Suprapubic skin (tissue), 4 donors: Measurements from ENCODE around the gene PARD6G. TPM values are rescaled to one million over a fixed set of nuclear protein-coding genes. Genes with fewer than 3 reads are reported as not detected.

Experiments
- DNase-seq, 2 donors: peaks; one replicate each; pipeline ENCODE4 v3.0.0-alpha.2; 2019; ENCODE audit warnings: low spot score in 2 of 2
- H3K27ac ChIP-seq: fragments of 200-600 bp; sonication (generic); one replicate; pipeline ENCODE4 v1.5.1; 2019
- H3K27me3 ChIP-seq: fragments of 200-600 bp; sonication (generic); one replicate; pipeline ENCODE4 v1.5.1; 2019
- H3K36me3 ChIP-seq: fragments of 200-600 bp; sonication (generic); one replicate; pipeline ENCODE4 v1.5.1; 2019
- H3K4me1 ChIP-seq: fragments of 200-600 bp; sonication (generic); one replicate; pipeline ENCODE4 v1.5.1; 2019
- H3K4me3 ChIP-seq: fragments of 200-600 bp; sonication (generic); one replicate; pipeline ENCODE4 v1.5.1; 2019; ENCODE audit warnings: mild to moderate bottlenecking
- H3K9me3 ChIP-seq: fragments of 200-600 bp; sonication (generic); one replicate; pipeline ENCODE4 v1.5.1; 2019
- CTCF ChIP-seq, 2 donors: fragments of 200-600 bp in 1 of 2; fragments of 450-650 bp in 1 of 2; sonication (generic) in 1 of 2; IDR thresholded peaks; one replicate each; pipeline ENCODE4 v1.5.1; 2016 to 2019; ENCODE audit warnings: antibody characterized with exemption in 2 of 2, mild to moderate bottlenecking in 1 of 2, moderate library complexity in 1 of 2
- EP300 ChIP-seq: sonication (generic); formaldehyde crosslinking; IDR thresholded peaks from one replicate; pipeline ENCODE4 v1.6.1; 2017; ENCODE audit warnings: antibody characterized with exemption
- POLR2A ChIP-seq, 2 donors: fragments of 450-650 bp; IDR thresholded peaks; one replicate each; pipeline ENCODE4 v1.6.1; 2017; ENCODE audit warnings: antibody characterized with exemption in 2 of 2, mild to moderate bottlenecking in 2 of 2, moderate library complexity in 2 of 2
- POLR2AphosphoS5 ChIP-seq, 3 donors: sonication (generic); formaldehyde crosslinking; IDR thresholded peaks; one replicate each; pipeline ENCODE4 v1.6.1; 2017; ENCODE audit warnings: antibody characterized with exemption in 3 of 3
- WGBS: methylation state at CpG from one replicate; pipeline ENCODE4 v1.1.5; 2018; 5-methylcytosine and 5-hydroxymethylcytosine counted together
- total RNA-seq, 4 donors: library from RNA; depleted of rRNA; stranded (reverse); fragments of >200 nt; gene quantifications; one replicate each; pipeline ENCODE4 v1.1.0, GENCODE V29; 2016

The PARD6G gene
- total RNA-seq, 4 donors from 2014 or later, result 47.5 to 97.6 (median 82.2) TPM

- no peaks in the 10 kb centered on the region for H3K36me3 ChIP-seq
- no peaks in the 10 kb centered on the region for H3K9me3 ChIP-seq
- DNase-seq, result peak in 1 of 2 donors; percentile 45
- H3K4me1 ChIP-seq, result peaks cover 56% of the 10 kb centered on the region
- no peak for TF ChIP-seq EP300
- no peak for TF ChIP-seq POLR2A (IDR thresholded peaks at IDR 0.05)
- TF ChIP-seq POLR2AphosphoS5 (IDR thresholded peaks at IDR 0.05), result no peak
- TF ChIP-seq CTCF (IDR thresholded peaks at IDR 0.05), result no peak
- peak overlapping the region; percentile 94 for H3K4me3 ChIP-seq
- H3K27ac ChIP-seq, result peak overlapping the region; percentile 97
- 54% methylated on average over 9 of the region's 10 CpGs for WGBS
- no peaks in the 10 kb centered on the region for H3K27me3 ChIP-seq
Observed at GRCh38 chr18:80244956-80245730, 2.2 kb downstream of the PARD6G start.

- DNase-seq, result no peak
- Histone ChIP-seq H3K36me3 (no peaks in the 10 kb centered on the region), H3K4me1 (peaks cover 57% of the 10 kb centered on the region), H3K9me3 (no peaks in the 10 kb centered on the region), H3K27ac (no peak overlapping the region), H3K27me3 (no peaks in the 10 kb centered on the region), H3K4me3 (no peak overlapping the region)
- no peak for TF ChIP-seq POLR2A (IDR thresholded peaks at IDR 0.05)
- 86% methylated on average over 6 of the region's 6 CpGs for WGBS
Observed at GRCh38 chr18:80244167-80244566, 3.1 kb downstream of the PARD6G start.

GRCh38 chr18:80243204-80243603, 4.1 kb downstream of the PARD6G start:
- H3K4me3 ChIP-seq, result no peak overlapping the region
- H3K27ac ChIP-seq, result no peak overlapping the region
- H3K9me3 ChIP-seq, result no peaks in the 10 kb centered on the region
- peaks cover 51% of the 10 kb centered on the region for H3K4me1 ChIP-seq
- no peak for DNase-seq
- H3K36me3 ChIP-seq, result no peaks in the 10 kb centered on the region
- WGBS, result 60% methylated on average over 5 of the region's 5 CpGs
- TF ChIP-seq POLR2A (IDR thresholded peaks at IDR 0.05) (no peak), CTCF (IDR thresholded peaks at IDR 0.05) (no peak), EP300 (no peak), POLR2AphosphoS5 (IDR thresholded peaks at IDR 0.05) (no peak)
- H3K27me3 ChIP-seq, result no peaks in the 10 kb centered on the region

- Histone ChIP-seq H3K4me1 (peaks cover 44% of the 10 kb centered on the region), H3K36me3 (no peaks in the 10 kb centered on the region), H3K27me3 (no peaks in the 10 kb centered on the region), H3K4me3 (no peak overlapping the region), H3K9me3 (no peaks in the 10 kb centered on the region), H3K27ac (no peak overlapping the region)
- 82% methylated on average over 4 of the region's 7 CpGs for WGBS
- no peak for TF ChIP-seq POLR2A (IDR thresholded peaks at IDR 0.05)
- TF ChIP-seq CTCF (IDR thresholded peaks at IDR 0.05), result no peak
- TF ChIP-seq POLR2AphosphoS5 (IDR thresholded peaks at IDR 0.05), result no peak
- TF ChIP-seq EP300, result no peak
- peak in 1 of 2 donors; percentile 55 for DNase-seq
Observed at GRCh38 chr18:80241919-80242777, 5.2 kb downstream of the PARD6G start.

- peaks cover 24% of the 10 kb centered on the region for H3K4me1 ChIP-seq
- no peak for TF ChIP-seq CTCF (IDR thresholded peaks at IDR 0.05)
- 51% methylated on average over 5 of the region's 5 CpGs for WGBS
- no peaks in the 10 kb centered on the region for H3K9me3 ChIP-seq
- H3K4me3 ChIP-seq, result no peak overlapping the region
- no peak overlapping the region for H3K27ac ChIP-seq
- no peaks in the 10 kb centered on the region for H3K27me3 ChIP-seq
- no peaks in the 10 kb centered on the region for H3K36me3 ChIP-seq
- no peak for DNase-seq
Observed at GRCh38 chr18:80239830-80240229, 7.5 kb downstream of the PARD6G start.
